ENCODE measurements around the gene FRK.
"Not testable (repeated sequence)": the region's sequence is repeated elsewhere in the genome, so short reads cannot be mapped to it uniquely, and the experiment has no call there.

Gene FRK

GRCh38 chr6:115944829-115945228 lies 115.9 kb downstream of the FRK start:
- DNase-seq (ENCODE audit: low spot score) = not testable (repeated sequence)

- DNase-seq (ENCODE audit: low spot score) = not testable (repeated sequence)
Observed at GRCh38 chr6:115937502-115937901, 123.2 kb downstream of the FRK start.

GRCh38 chr6:115935361-115935760 lies 125.3 kb downstream of the FRK start:
- DNase-seq (ENCODE audit: low spot score) = no peak

- DNase-seq (ENCODE audit: low spot score) = no peak
Observed at GRCh38 chr6:115934829-115935228, 125.9 kb downstream of the FRK start.

- no peak for DNase-seq (ENCODE audit: low spot score)
Observed at GRCh38 chr6:115934145-115934544, 126.5 kb downstream of the FRK start.

- no peak for DNase-seq (ENCODE audit: low spot score)
Observed at GRCh38 chr6:115932481-115932880, 128.2 kb downstream of the FRK start.

GRCh38 chr6:115928000-115928399 lies 132.7 kb downstream of the FRK start:
- DNase-seq (ENCODE audit: low spot score) = not testable (repeated sequence)

GRCh38 chr6:115922971-115923370 lies 137.7 kb downstream of the FRK start:
- DNase-seq (ENCODE audit: low spot score) = no peak

GRCh38 chr6:115914098-115914497 lies 146.6 kb downstream of the FRK start:
- no peak for DNase-seq (ENCODE audit: low spot score)

GRCh38 chr6:115909923-115910546 lies 150.7 kb downstream of the FRK start:
- no peak for DNase-seq (ENCODE audit: low spot score)

GRCh38 chr6:115908906-115909559 lies 151.7 kb downstream of the FRK start:
- no peak for DNase-seq (ENCODE audit: low spot score)

GRCh38 chr6:115905471-115905870 lies 155.2 kb downstream of the FRK start:
- no peak for DNase-seq (ENCODE audit: low spot score)

- DNase-seq (ENCODE audit: low spot score) = no peak
Observed at GRCh38 chr6:115902436-115902835, 158.3 kb downstream of the FRK start.

- no peak for DNase-seq (ENCODE audit: low spot score)
Observed at GRCh38 chr6:115901896-115902295, 158.8 kb downstream of the FRK start.

GRCh38 chr6:115899730-115900282 lies 160.9 kb downstream of the FRK start:
- no peak for DNase-seq (ENCODE audit: low spot score)

GRCh38 chr6:115898246-115898645 lies 162.4 kb downstream of the FRK start:
- no peak for DNase-seq (ENCODE audit: low spot score)

- peak; percentile 55 for DNase-seq (ENCODE audit: low spot score)
Observed at GRCh38 chr6:115896538-115897129, 164.1 kb downstream of the FRK start.

GRCh38 chr6:115894426-115894992 lies 166.2 kb downstream of the FRK start:
- no peak for DNase-seq (ENCODE audit: low spot score)

- no peak for DNase-seq (ENCODE audit: low spot score)
Observed at GRCh38 chr6:115891750-115892149, 168.9 kb downstream of the FRK start.

- peak; percentile 32 for DNase-seq (ENCODE audit: low spot score)
Observed at GRCh38 chr6:115891111-115891669, 169.5 kb downstream of the FRK start.

GRCh38 chr6:115890238-115890637 lies 170.5 kb downstream of the FRK start:
- no peak for DNase-seq (ENCODE audit: low spot score)

GRCh38 chr6:115888687-115889470 lies 171.8 kb downstream of the FRK start:
- not testable (repeated sequence) for DNase-seq (ENCODE audit: low spot score)
